Fibroblast of skin of right quadriceps (primary cell): ENCODE results near the gene EXOC4.

Experiments
- DNase-seq: peaks from one replicate; pipeline ENCODE4 v3.0.0-alpha.2; 2013

Gene EXOC4

DNA sequence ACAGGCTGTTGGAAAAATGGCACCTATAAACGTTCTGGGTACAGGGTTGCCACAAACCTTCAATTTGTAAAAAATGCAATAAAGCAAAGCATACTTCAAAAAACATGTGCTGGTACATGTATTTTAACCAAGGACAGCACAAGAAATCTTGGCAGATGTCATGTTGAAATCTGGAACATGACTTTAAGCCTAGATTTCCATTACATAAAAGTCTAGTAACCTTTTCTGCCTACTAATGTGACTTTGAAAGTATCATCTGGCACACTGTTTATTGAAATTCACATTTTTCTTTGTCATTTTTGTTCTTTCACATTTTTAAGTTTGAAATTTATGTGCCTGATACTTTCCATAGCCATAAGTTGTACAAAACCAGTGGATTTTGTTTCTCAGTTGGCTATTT, 296.8 kb downstream of the EXOC4 start:
- no peak for DNase-seq

DNA sequence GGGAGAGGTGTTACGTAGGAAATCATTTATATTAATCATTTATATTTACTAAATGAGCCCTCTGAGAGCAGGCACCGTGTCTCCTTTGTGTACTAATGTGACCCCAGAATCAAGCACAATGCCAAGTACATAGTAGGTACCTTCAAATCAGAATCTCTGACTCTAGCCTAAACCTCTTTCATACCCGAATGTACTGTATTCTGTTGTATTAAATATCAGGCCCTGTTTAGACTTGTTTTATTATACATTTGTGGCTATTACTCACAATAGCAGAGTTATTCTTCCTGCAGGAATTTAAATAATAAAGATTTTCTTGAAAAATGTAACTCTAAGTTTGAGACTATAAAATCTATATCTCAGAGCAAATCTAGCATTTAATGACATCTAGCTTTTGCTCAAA, 297.3 kb downstream of the EXOC4 start:
- no peak for DNase-seq

GRCh38 chr7:133550811-133551210, 297.9 kb downstream of the EXOC4 start:
- DNase-seq: no peak

DNA sequence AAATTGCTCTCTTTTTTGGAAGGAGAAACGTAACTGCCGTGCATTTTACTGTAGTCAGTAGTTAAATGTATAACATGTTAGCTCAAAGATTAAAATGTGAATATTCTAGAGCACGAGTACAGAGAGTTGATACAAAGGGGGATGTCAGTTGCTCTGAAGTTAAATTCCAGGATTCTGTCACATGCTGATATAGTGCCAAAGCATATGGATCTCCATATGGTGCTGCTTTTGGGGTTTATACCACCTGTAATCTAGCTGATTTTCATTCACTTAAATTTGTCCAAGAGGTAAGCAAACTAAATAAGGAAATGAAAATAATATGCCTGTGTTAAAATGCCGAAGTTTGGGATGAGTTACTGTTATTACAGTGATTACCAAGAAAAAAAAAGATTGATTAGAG, 298.6 kb downstream of the EXOC4 start:
- DNase-seq: no peak

- DNase-seq: no peak
Observed at GRCh38 chr7:133552079-133552478, 299.2 kb downstream of the EXOC4 start.

DNA sequence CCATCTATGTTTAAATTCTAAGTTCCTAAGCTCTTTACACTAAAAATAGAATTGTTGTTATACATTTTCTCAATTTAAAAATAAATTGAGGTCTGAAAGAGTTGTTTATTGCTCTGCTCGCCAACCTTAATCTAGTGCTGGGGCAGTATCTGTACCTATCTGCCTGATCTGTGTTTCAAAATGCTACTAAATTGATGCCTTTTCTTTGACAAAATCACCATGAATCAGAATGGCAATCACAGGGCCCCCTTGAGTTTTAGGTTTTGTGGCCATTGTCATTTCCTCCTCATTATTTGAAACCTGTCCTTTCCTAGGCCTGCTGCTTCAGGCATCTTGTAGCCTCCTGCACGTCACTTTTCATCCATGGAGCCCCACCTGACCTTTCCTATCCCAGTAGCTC, 301.5 kb downstream of the EXOC4 start:
- DNase-seq: no peak

- no peak for DNase-seq
Observed at GRCh38 chr7:133556048-133556447, 303.2 kb downstream of the EXOC4 start.

GRCh38 chr7:133556553-133556952, 303.7 kb downstream of the EXOC4 start:
- no peak for DNase-seq

DNA sequence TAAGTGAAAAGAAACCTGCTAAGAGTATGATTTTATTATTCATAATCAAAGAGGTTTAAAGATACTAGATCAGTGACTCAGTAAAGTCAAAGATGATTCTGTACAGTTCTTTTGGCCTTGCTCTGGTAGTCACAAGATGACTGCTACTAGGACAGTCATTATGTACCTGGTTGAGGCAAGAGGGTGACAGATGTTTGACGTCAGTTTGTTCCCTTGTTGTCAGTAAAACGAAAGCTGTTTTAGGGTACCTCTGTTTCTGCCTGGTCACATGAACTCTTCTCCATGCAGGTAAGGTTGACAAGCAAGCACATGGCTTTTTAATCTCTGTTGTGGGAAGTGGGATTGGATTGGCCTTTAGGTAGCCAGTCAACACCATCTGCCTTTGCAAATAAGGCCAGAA, 308.0 kb downstream of the EXOC4 start:
- no peak for DNase-seq

DNA sequence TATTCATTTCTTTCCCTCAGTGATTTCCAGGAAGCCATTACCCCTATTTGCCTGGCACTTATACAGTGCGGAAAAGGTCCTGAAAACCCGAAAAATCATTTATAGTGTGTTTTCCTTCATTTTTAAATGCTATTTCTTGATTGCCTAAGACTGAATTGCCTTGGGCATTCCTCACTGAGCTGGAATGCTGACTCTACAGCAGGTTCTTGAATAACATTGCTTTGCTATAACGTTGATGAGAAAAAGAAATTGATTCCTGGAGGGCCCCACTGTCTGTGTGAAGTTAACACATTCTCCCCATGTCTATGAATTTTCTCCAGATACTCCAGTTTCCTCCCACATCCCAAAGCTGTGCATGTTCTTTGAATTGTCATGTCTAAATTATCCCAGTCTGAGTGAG, 308.5 kb downstream of the EXOC4 start:
- no peak for DNase-seq

- DNase-seq: peak; percentile 82
Observed at GRCh38 chr7:133562621-133563020, 309.7 kb downstream of the EXOC4 start.

DNA sequence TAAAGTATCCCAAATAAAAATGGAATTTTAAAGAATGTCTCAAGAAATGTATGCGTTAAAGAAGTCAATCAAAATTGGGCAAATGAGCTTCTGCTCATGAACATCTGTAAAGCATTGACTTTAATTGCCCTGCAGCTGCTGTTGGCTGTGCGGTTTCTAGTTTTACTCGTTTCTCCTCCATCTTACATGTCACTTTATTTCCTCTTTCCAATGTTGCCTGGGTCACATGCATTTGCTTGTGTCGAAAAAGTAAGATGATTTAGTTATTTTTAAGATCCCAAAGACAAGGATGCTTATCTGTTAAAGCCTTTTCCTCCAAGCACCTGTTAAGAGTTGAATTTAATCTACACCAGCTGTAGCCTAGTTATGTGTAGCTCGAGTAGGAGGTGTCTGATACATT, 310.4 kb downstream of the EXOC4 start:
- DNase-seq: no peak

GRCh38 chr7:133564484-133564883, 311.6 kb downstream of the EXOC4 start:
- no peak for DNase-seq

GRCh38 chr7:133568544-133568943, 315.7 kb downstream of the EXOC4 start:
- DNase-seq: no peak

- no peak for DNase-seq
Observed at GRCh38 chr7:133570321-133570720, 317.4 kb downstream of the EXOC4 start.

DNA sequence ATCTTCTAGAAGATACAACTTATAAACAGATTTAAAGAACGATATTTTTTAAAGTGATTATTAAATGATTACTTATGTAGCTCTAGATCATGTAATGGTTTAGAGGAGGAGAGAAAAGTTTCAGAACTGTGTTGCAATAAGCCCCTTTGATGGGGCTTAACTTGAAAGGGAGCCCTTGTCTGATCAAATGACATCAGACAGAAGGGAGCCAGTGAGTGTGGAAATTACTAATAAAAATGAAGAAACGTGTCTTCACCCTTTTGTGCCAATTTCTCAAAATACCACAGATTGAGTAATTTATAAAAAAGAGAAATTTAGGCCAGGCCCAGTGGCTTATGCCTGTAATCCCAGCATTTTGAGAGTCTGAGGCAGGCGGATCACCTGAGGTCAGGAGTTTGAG, 318.2 kb downstream of the EXOC4 start:
- DNase-seq: peak; percentile 20

- DNase-seq: no peak
Observed at GRCh38 chr7:133572087-133572486, 319.2 kb downstream of the EXOC4 start.

DNA sequence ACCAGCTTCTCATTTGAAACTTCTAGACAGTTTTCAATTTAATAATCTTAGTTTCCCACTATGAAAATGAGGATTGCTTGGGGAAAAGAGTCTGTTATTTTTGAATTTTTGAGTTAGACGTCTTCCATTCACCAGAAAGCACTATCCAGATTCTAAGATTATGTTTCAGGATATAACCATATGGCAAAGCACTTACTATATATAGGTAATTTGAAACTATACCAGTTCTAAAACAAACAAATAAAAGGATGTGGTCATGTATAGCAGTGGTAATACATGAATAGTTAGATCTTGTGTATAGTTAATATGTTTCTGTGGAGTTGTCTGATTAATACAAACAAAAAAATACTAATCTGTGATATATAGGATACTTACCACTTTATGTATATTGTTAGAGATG, 320.0 kb downstream of the EXOC4 start:
- DNase-seq: no peak

GRCh38 chr7:133573554-133574265, 320.8 kb downstream of the EXOC4 start:
- DNase-seq: no peak

- peak; percentile 39 for DNase-seq
Observed at GRCh38 chr7:133575726-133576440, 323.0 kb downstream of the EXOC4 start.

DNA sequence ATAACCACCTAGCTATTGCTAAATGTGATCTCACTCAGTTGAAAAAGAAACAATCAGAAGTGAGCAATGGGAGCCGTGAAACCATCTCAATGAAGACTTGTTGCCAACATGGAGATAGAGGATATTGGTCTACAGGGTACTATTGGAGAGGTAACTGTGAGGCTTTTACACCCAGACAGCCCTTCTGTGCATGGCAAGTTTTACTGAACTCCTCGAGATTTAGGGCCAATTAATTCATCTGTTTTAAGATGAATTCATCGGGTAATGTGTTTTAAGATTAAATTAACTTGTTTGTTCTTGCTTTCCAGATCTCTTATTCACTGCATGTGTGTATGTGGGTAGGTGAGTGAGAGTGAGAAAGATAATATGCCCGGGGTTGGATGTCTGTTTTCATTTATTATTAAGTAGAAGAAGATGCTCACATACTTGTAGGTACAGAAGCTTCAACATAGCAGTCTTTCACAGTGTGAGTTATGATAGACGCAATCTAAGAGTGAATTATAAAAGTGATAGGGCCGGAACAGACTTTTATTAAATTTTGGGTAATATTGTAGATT, 323.8 kb downstream of the EXOC4 start:
- no peak for DNase-seq

- DNase-seq: peak; percentile 94
Observed at GRCh38 chr7:133582766-133583523, 330.1 kb downstream of the EXOC4 start.

- no peak for DNase-seq
Observed at GRCh38 chr7:133583545-133584171, 330.8 kb downstream of the EXOC4 start.
